Stimulated activated CD8-positive, alpha-beta memory T cell treated with anti-CD3 and anti-CD28 coated beads, Interleukin-7, amount 100 ng/mL, for 4 hours (primary cell): Measurements from ENCODE around the gene C16orf89.
"Not testable (repeated sequence)": the region's sequence is repeated elsewhere in the genome, so short reads cannot be mapped to it uniquely, and the experiment has no call there.

Experiments used
- DNase-seq, 2 donors: peaks; one replicate each; pipeline ENCODE4 v3.0.0-alpha.2; 2020; ENCODE audit warnings: low read depth in 2 of 2

C16orf89 gene

DNA sequence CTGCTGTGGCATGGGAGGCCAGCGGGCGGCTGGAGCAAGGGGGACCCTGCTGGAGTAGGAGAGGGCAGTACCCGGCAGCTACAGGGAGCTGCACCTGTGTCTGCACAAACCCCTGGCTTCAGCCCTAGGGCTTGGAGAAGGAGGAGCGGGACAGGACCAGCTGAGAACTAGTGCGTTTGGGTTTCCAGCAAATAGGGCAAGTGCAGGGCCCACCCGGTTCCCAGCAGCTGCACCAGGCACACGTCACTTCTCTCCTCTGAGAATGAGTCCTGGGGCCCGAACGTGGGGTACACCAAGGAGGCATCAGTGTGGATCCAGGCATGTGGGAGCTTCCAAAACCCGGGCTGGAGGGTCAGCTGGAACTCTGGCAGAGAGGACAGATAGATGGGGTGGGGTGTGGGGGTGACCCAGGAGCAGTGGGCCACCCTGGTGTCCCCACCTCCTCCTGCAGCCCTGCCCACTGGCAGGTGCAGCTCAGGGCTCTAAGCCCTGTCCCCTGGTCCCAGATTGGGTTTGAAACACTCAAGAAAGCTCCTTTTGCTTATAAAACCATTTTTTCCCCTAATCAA, 5.6 kb downstream of the C16orf89 start:
- no peak for DNase-seq

GRCh38 chr16:5059386-5060072, 6.2 kb downstream of the C16orf89 start:
- DNase-seq: no peak

DNA sequence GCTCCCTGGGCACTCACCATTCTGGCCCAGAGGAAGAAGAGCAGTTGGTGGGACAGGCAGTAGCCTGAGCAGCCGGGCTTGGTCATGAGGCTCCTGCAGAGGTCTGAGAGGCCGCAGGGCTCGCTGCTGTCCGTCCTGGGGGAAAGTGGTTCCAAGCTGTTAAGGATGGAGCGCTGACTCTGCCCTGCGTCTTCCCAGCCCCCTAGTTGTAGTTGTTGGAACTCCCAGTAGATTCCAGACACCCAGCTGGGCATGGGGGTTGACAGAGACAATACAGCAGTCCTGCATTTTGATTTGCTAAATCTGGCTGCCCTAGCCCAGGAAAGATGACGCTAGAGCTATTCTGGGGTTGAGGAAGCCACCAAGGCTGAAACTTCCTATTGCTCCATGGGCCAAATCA, 7.3 kb downstream of the C16orf89 start:
- no peak for DNase-seq

DNA sequence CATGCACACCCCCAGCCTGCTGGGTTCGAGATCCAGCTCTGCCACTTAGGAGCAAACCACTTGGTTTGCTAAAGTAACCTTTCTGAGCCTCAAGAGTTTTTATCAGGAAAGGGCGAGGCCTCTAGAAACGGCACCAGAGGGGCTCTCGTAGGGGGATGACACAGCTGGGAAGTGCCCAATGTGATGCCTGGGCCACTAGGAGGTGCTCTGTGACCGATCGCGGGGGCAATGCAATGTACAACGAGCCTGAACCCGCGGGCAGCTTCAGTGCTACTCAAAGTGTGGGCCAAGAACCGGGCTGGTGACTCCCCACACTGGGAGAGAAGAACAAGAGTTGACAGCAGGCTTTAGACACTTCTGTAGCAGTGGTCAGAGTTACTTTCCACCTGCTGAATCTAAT, 9.4 kb downstream of the C16orf89 start:
- peak; percentile 12 to 30 for DNase-seq

- no peak for DNase-seq
These were observed 10.6 kb downstream of the C16orf89 start for GRCh38 chr16:5054876-5055865.

- DNase-seq: no peak
These were observed 18.8 kb downstream of the C16orf89 start for GRCh38 chr16:5046914-5047313.

DNA sequence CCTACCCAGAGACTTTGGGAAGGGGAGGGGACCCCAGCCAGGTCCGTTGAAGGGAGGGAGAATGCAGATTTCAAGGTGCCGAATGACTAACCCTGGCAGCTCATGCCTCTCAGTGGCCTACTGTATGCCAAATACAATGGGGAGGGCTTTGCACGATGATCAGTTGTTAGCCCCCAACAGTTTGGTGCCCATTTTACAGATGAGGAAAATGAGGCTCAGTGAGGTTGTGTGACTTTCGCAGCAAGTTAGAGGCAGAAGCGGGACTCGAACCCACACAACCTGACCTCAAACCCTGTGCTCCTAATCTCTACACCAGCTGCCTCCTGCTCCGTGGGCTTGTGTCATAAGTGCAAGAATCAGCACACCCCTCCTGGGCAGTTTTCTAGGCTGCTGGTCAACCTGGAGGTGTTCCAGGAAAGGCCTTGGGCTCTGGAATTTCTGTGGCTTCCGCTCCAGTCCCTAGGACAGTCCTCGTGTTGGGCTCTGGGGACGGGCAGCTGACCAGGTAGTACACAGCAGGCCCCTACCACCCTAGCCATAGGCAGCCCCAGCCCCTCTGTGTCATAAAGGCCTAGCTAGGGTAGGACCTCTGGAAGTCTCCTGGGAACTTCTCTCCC, 20.1 kb downstream of the C16orf89 start:
- DNase-seq: no peak

DNA sequence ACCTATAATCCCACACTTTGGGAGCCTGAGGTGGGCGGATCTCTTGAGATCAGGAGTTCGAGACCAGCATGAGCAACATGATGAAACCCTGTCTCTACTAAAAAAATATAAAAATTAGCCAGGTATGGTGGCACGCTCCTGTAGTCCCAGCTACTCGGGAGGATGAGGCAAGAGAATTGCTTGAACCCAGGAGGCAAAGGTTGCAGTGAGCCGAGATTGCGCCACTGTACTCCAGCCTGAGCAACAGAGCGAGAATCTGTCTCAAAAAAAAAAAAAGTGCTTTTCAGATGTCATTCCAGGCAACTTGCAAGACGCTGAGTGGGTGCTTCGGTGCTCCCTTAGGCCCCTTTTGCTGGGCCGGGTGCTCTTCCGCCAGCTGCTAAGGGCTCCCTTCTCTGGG, 21.2 kb downstream of the C16orf89 start:
- DNase-seq: not testable (repeated sequence)

GRCh38 chr16:5044011-5044540, 21.7 kb downstream of the C16orf89 start:
- no peak for DNase-seq

DNA sequence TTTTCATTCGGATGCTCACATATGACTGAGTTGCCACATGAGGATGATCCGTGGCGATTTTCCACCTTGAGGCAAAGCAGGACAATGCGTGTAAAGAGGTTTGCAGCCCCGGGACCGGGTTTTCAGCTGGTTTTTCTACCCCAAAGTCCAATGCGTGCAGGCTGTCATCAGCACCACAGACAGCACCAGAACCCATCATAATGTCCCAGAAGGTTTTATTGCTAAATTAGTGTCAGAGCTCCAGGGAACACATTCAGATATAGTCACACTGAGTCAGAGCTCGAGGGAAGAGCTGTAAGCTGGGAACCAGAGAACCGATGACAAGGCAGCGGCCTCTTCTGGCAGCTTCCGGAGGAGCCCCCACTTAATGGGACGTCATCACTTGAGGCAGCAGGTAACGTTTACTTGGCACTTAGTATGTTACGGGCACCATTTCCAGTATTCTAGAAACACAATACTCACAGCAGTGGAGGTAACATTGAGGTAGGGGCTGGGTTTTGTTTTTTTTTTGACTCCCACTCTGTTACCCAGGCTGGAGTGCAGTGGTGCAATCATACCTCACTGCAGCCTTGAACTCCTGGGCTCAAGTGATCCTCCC, 23.1 kb downstream of the C16orf89 start:
- DNase-seq: no peak

- DNase-seq: no peak
These were observed 24.1 kb downstream of the C16orf89 start for GRCh38 chr16:5041600-5042133.

GRCh38 chr16:5040451-5040850, 25.3 kb downstream of the C16orf89 start:
- DNase-seq: no peak

GRCh38 chr16:5036228-5037156, 29.3 kb downstream of the C16orf89 start:
- DNase-seq: no peak

DNA sequence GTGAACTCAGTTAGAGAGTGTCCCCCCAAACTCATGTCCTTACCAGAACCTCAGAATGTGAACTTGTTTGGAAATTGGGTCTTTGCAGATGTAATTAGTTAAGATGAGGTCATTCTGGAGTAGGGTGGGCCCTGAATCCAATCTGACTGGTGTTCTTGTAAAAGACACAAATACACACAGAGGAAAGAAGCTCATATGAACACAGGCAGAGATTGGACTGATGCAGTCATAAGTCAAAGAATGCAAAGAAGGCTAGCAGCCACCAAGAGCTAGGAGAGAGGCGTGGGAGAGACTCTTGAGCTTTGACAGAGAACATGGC, 29.9 kb downstream of the C16orf89 start:
- DNase-seq: no peak

DNA sequence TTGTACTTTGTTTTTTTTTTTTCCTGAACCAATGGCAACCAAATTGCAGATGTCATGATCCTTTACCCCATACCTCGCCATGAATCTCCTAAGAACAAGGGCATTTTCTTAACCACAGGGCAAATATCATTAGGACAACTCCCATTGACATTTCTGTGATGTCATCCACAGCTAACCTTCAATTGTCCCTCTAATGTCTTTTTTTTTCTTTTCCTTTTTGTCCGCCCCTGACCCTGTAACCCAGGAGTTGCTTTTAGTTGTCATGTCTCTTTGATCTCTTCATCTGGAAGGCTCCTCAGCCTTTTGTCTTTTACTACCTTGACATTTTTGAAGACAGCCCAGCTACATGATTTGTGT, 31.6 kb downstream of the C16orf89 start:
- DNase-seq: no peak

DNA sequence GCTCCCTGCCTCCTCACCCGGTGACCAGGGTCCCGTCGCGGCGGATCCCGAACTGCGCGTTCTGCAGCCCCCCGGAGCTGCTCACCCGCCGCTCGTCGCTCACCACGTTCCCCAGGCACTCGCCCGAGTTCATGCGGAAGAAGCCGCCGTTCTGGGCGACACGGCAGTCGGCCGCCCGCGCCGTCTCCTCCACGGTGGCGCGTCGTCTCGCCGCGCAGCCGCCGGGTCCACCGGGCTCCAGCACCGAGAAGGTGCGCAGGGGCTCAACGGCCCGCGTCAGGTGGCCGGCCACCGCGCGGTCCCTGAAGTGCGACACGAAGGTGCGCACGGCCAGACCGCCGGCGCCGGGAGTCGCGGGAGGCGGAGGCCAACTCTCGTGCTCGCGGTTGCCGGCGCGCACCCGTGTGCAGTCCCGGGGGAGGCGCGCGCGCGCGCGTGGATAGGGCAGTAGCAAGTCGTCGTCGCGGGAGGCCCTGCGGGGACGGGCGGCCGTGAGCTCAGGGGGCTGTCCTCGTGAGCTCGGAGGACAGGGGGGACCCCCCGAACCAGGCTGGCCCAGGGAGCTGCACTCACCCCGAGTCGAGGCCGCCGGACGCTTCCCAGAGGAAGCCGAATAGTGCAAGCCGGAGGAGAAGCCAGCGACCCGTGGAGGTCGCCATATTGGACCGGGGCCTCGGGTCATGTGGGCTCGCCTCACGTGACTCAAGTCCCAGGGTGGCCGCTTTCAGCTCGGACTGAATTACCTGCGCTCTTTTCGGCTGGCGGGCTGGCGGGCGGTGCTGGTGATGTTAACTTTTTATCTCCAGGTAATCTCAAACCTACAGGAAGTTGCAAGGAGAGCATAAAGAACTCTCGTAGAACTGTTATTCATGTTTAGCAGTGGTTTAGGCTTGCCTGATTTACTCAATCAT, 32.2 kb downstream of the C16orf89 start, which contains the start of gene NAGPA:
TSS of gene NAGPA (minus strand) at position 680 of the 911 bp plus-strand sequence. CDS start at position 659, 21 bp downstream.
- DNase-seq: peak; percentile 70 to 76

GRCh38 chr16:5032748-5033167, 33.0 kb downstream of the C16orf89 start:
- no peak for DNase-seq

DNA sequence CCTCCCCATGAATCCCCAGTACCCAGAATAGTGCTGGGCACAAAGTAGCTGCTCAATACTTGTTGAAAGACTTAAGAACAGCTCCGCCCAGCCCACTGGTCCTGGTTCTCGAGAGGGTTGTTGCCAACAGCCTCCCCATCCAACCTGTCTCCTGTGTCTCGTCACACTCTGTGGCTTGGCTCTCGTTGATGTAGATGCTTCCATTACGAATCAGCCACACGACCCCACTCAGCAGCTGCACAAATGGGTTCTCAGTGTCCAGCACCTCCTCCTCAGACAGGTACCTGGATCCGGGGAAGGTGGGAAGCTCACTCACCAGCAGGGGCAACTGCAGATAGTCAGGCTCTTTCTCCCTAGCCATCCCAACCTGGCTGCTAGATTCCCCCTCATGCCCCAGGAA, 34.2 kb downstream of the C16orf89 start:
- DNase-seq: no peak

DNA sequence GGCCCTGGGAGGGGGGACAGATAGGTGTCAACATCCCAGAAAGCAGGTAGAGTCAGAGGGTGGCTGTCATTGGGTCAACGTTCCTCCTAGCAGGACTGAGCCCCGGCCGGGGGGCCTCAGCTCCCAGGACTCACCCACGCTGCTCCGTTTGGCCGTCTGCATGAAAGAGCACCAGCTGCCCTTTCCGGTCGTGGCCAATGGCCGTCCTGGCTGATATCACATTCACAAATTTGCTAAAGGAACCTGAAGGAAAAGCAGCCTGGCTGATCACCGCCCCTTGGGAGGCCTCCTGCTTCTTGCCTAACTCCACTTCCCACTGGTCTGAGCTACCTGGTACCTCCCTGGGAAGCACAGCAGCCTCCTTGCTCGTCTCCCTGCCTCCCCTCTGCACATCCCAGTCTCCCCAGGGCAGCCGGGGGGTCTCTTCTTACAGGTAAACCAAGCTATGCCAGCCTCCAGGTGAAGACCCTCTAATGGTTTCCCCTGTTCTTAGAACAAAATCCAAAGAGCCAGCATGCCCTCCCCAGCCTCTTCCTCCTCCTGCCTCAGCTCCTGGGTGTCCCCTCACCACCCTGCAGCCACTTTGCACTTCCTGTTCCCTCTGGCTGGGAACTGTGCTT, 35.4 kb downstream of the C16orf89 start:
- DNase-seq: no peak
